Tibial nerve (tissue), 4 donors: Measurements from ENCODE around the gene SP3.

Experiments
- CTCF ChIP-seq, 5 experiments: fragments of 200-600 bp in 3 of 5; fragments of 450-650 bp in 2 of 5; sonication (generic) in 3 of 5; IDR thresholded peaks; one replicate each; pipeline ENCODE4 v1.5.1; 2016 to 2019; ENCODE audit warnings: antibody characterized with exemption in 5 of 5, mild to moderate bottlenecking in 3 of 5, moderate library complexity in 2 of 5
- EP300 ChIP-seq, 2 donors: sonication (generic); formaldehyde crosslinking; IDR thresholded peaks; one replicate each; pipeline ENCODE4 v1.6.1; 2017; ENCODE audit warnings: antibody characterized with exemption in 2 of 2, mild to moderate bottlenecking in 1 of 2
- POLR2A ChIP-seq, 2 donors: fragments of 450-650 bp; IDR thresholded peaks; one replicate each; pipeline ENCODE4 v1.6.1; 2017; ENCODE audit warnings: antibody characterized with exemption in 2 of 2, mild to moderate bottlenecking in 2 of 2, moderate library complexity in 2 of 2

DNA sequence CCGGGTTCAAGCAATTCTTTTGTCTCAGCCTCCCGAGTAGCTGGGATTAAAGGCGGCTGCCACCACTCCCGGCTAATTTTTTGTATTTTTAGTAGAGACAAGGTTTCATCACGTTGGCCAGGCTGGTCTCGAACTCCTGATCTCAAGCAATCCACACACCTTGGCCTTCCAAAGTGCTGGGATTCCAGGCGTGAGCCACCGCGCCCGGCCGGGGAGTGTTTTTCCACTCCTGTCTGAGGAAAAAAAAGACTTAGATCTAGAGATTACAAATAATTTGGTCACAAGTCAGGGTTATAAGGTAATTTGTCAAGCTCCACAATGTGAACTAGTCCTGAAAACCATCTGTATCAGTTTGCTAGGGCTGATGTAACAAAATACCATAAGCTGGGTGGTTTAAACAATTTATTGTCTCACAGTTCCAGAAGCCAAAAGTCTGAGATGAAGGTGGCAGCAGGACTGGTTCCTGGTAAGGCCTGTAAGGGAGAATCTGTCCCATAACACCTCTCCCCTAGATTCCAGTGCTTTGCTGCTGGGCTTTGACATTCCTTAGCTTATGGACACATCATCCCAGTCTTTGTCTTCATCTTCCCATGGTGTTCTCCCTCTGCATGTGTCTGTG is 40.7 kb upstream of the SP3 start:
- TF ChIP-seq POLR2A (IDR thresholded peaks at IDR 0.05) (no peak), CTCF (IDR thresholded peaks at IDR 0.05) (no peak), EP300 (IDR thresholded peaks at IDR 0.05) (no peak)
